ENCODE data around the gene SRD5A1.

The SRD5A1 gene

GRCh38 chr5:6632888-6633468 is at the start of gene SRD5A1, which contains the start of gene NSUN2:
TSS of gene SRD5A1 (plus strand) at chr5:6633440. CDS start at chr5:6633577, 137 bp downstream.
TSS of gene NSUN2 (minus strand) at chr5:6633044. CDS start at chr5:6632979, 65 bp downstream.
- Mint-ChIP-seq H3K27me3 (no peaks in the 10 kb centered on the region), H3K27ac (peak within 1 kb of the TSS; percentile 99), H3K4me1 (peaks cover 39% of the 10 kb centered on the region)

DNA sequence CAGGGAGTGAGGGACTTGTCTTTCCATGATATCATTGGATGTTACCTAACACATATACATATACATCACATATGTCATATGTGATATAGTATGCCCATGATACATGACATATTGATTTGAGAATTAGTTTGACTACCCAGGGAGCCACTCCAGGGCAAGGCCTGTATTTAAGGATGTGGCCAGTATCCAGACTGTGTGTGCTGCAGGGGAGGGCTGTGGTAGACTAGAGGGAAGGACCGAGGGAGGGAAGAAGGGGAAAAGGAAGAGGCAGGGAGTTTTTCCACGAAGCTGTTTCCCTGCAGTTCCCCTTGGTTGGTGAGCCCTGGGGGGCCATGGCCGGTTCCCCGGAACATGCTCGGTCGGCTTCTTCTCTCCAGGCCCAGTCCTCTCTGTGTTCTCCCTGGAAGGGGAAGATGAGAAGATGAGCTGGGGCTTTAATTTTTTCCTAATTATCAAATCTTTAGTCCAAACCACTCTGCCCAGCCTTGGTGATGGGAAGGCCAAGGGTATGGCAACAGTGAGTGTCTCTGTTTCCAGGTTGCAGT is 49.1 kb upstream of the SRD5A1 start:
- no peaks in the 10 kb centered on the region for H3K36me3 Mint-ChIP-seq
- no peak for ATAC-seq (ENCODE audit: low read depth)
- H3K27ac Mint-ChIP-seq = no peak overlapping the region
- DNase-seq (ENCODE audit: low spot score in 2 of 2) = no peak
- peaks cover 15% of the 10 kb centered on the region for H3K27me3 Mint-ChIP-seq
- H3K4me1 Mint-ChIP-seq = peaks cover 4% of the 10 kb centered on the region
- H3K4me3 Mint-ChIP-seq = peak overlapping the region; percentile 74
- H3K9me3 Mint-ChIP-seq = no peaks in the 10 kb centered on the region

More at GRCh38 chr5:6632888-6633468, at the start of gene SRD5A1, which contains the start of gene NSUN2:
- H3K9me3 Mint-ChIP-seq = no peaks in the 10 kb centered on the region
- peaks cover 14% of the 10 kb centered on the region for H3K36me3 Mint-ChIP-seq
- DNase-seq (ENCODE audit: low spot score in 2 of 2) (peak; percentile 95 to 99), ATAC-seq (ENCODE audit: low read depth) (peak; percentile 84)
- H3K4me3 Mint-ChIP-seq = peak within 1 kb of the TSS; percentile 97

- Mint-ChIP-seq H3K27ac (no peak overlapping the region), H3K27me3 (peaks cover 15% of the 10 kb centered on the region), H3K4me1 (peaks cover 4% of the 10 kb centered on the region), H3K9me3 (no peaks in the 10 kb centered on the region), H3K36me3 (no peaks in the 10 kb centered on the region), H3K4me3 (peak overlapping the region; percentile 24)
- DNase-seq (ENCODE audit: low spot score in 2 of 2) = no peak
- ATAC-seq (ENCODE audit: low read depth) = no peak
Observed at GRCh38 chr5:6584727-6585126, 48.5 kb upstream of the SRD5A1 start.

DNA sequence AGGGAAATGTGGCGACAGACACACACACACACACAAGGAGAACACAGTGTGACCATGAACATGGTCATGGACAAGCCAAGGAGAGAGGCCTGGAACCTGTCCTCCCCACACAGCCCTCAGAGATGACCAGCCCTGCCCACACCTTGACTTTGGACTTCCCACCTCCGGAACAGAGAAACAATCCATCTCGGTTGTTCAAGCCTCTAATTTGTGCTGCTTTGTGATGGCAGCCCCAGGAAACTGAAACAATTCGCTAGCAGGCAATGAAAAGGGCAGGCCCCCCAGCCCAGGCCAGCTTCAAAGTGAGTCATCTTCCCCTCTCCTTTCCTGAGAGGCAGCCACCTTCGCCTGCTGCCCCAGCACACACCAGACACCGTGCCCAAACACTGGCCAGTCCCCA is 48.1 kb upstream of the SRD5A1 start:
- Mint-ChIP-seq H3K27ac (no peak overlapping the region), H3K36me3 (no peaks in the 10 kb centered on the region), H3K4me3 (no peak overlapping the region), H3K27me3 (peaks cover 15% of the 10 kb centered on the region), H3K4me1 (peaks cover 4% of the 10 kb centered on the region), H3K9me3 (no peaks in the 10 kb centered on the region)
- DNase-seq (ENCODE audit: low spot score in 2 of 2) (no peak), ATAC-seq (ENCODE audit: low read depth) (no peak)

- no peak overlapping the region for H3K27ac Mint-ChIP-seq
Observed at GRCh38 chr5:6585939-6586646, 47.1 kb upstream of the SRD5A1 start.

DNA sequence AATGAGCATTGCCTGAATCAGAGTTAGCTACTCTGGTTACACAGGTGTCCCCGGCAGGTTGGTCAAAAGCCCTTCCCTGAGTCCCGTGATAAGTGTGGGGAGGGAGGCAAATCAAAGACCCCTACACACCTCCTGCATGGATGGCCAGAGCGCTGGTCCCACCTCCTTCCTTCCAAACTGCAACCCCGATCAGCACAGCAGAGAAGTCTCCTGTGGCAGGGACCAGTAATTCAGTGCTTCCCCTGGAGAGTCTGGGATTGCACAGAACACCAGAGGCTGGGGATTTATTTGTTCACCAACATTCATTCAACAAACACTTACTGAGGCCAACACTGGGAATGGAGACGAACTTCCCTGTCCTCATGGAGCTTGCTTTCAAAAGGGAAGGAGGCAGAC is 46.6 kb upstream of the SRD5A1 start:
- H3K27me3 Mint-ChIP-seq = peaks cover 11% of the 10 kb centered on the region

More at GRCh38 chr5:6585939-6586646, 47.1 kb upstream of the SRD5A1 start:
- ATAC-seq (ENCODE audit: low read depth) = no peak
- Mint-ChIP-seq H3K9me3 (no peaks in the 10 kb centered on the region), H3K4me3 (no peak overlapping the region), H3K36me3 (no peaks in the 10 kb centered on the region), H3K27me3 (peaks cover 11% of the 10 kb centered on the region), H3K4me1 (peaks cover 4% of the 10 kb centered on the region)
- no peak for DNase-seq (ENCODE audit: low spot score in 2 of 2)

GRCh38 chr5:6587171-6587570 is 46.1 kb upstream of the SRD5A1 start:
- H3K27ac Mint-ChIP-seq = no peak overlapping the region
- H3K27me3 Mint-ChIP-seq = peaks cover 11% of the 10 kb centered on the region
- H3K4me1 Mint-ChIP-seq = peaks cover 6% of the 10 kb centered on the region
- no peak for DNase-seq (ENCODE audit: low spot score in 2 of 2)
- peaks cover 2% of the 10 kb centered on the region for H3K9me3 Mint-ChIP-seq
- no peak overlapping the region for H3K4me3 Mint-ChIP-seq
- H3K36me3 Mint-ChIP-seq = peaks cover 1% of the 10 kb centered on the region
- no peak for ATAC-seq (ENCODE audit: low read depth)

More for the DNA sequence above, 46.6 kb upstream of the SRD5A1 start:
- Mint-ChIP-seq H3K4me3 (no peak overlapping the region), H3K27ac (no peak overlapping the region), H3K4me1 (peaks cover 6% of the 10 kb centered on the region), H3K36me3 (peaks cover 1% of the 10 kb centered on the region), H3K9me3 (peaks cover 2% of the 10 kb centered on the region)
- DNase-seq (ENCODE audit: low spot score in 2 of 2) (no peak), ATAC-seq (ENCODE audit: low read depth) (no peak)

DNA sequence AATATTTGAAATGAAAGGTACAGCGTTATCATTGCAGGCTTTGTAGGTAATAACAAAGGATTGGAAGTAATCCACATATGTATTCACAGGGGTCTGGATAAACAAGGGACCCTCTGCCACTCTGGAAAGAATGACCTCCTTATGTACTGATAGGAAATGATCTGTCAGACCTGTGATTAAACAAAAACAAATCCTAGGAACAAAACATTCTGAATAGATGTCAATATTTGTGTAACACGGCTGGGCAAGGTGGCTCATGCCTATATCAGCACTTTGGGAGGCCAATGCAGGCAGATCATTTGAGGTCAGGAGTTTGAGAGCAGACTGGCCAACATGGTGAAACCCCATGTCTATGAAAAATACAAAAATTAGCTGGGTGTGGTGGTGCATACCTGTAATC is 42.7 kb upstream of the SRD5A1 start:
- no peak for ATAC-seq (ENCODE audit: low read depth)
- Mint-ChIP-seq H3K9me3 (peaks cover 2% of the 10 kb centered on the region), H3K4me1 (peaks cover 3% of the 10 kb centered on the region), H3K27ac (no peak overlapping the region), H3K4me3 (no peak overlapping the region), H3K27me3 (no peaks in the 10 kb centered on the region), H3K36me3 (peaks cover 2% of the 10 kb centered on the region)
- no peak for DNase-seq (ENCODE audit: low spot score in 2 of 2)

GRCh38 chr5:6591671-6592288 is 41.5 kb upstream of the SRD5A1 start:
- ATAC-seq (ENCODE audit: low read depth) (no peak), DNase-seq (ENCODE audit: low spot score in 2 of 2) (no peak)
- Mint-ChIP-seq H3K4me3 (no peak overlapping the region), H3K4me1 (peaks cover 3% of the 10 kb centered on the region), H3K9me3 (peaks cover 2% of the 10 kb centered on the region), H3K27me3 (no peaks in the 10 kb centered on the region), H3K36me3 (peaks cover 11% of the 10 kb centered on the region), H3K27ac (no peak overlapping the region)

GRCh38 chr5:6592601-6593000 is 40.6 kb upstream of the SRD5A1 start:
- Mint-ChIP-seq H3K36me3 (peaks cover 20% of the 10 kb centered on the region), H3K27me3 (no peaks in the 10 kb centered on the region), H3K4me1 (peaks cover 3% of the 10 kb centered on the region), H3K9me3 (peaks cover 2% of the 10 kb centered on the region), H3K4me3 (no peak overlapping the region), H3K27ac (no peak overlapping the region)
- ATAC-seq (ENCODE audit: low read depth) (no peak), DNase-seq (ENCODE audit: low spot score in 2 of 2) (no peak)

DNA sequence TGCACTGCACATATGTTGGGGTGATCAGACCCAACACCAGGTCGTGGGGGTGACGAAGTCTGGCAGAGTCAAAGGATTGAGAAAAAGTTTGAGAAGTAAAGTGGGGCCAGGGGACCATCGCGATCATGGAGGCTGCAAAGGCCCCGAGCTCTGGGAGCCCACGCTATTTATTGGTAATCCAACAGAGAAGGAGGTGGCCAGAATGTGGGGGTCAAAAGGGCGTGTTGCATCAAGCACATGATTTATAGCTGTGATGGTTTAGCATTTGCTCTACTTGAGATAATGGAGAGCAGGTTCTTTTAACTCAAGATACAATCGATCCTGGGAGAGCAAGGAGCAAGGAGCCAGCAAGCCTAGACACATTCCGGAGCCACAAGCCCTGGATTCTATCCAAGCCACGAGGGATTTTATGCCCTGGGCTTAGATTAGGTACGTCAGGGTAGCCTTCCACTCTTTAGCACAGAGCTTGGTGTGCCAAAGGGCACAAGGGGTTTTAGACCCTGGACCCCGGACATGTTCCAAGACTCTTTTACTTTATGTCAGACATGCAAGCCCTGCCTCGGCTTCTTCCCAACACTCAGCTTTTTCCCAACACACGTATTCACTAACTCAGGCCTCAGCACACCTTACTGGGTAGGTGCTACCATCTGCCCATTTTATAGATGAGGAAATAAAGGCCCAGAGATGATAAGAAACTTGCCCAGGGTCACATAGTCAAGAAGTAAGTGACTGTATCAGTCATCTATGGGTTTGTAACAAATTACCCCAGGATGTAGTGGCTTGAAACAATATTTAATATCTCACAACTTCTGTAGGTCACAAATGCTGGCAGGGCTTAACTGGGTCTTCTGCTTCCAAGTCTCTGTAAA is 39.9 kb upstream of the SRD5A1 start:
- DNase-seq (ENCODE audit: low spot score in 2 of 2) (no peak), ATAC-seq (ENCODE audit: low read depth) (no peak)
- Mint-ChIP-seq H3K36me3 (peaks cover 27% of the 10 kb centered on the region), H3K4me3 (no peak overlapping the region), H3K4me1 (peaks cover 3% of the 10 kb centered on the region), H3K27me3 (no peaks in the 10 kb centered on the region), H3K9me3 (peaks cover 2% of the 10 kb centered on the region), H3K27ac (no peak overlapping the region)

- Mint-ChIP-seq H3K9me3 (peaks cover 2% of the 10 kb centered on the region), H3K36me3 (peaks cover 32% of the 10 kb centered on the region), H3K4me3 (no peak overlapping the region), H3K4me1 (peaks cover 3% of the 10 kb centered on the region), H3K27me3 (no peaks in the 10 kb centered on the region), H3K27ac (no peak overlapping the region)
- ATAC-seq (ENCODE audit: low read depth) (no peak), DNase-seq (ENCODE audit: low spot score in 2 of 2) (no peak)
Observed at GRCh38 chr5:6594066-6594465, 39.2 kb upstream of the SRD5A1 start.

DNA sequence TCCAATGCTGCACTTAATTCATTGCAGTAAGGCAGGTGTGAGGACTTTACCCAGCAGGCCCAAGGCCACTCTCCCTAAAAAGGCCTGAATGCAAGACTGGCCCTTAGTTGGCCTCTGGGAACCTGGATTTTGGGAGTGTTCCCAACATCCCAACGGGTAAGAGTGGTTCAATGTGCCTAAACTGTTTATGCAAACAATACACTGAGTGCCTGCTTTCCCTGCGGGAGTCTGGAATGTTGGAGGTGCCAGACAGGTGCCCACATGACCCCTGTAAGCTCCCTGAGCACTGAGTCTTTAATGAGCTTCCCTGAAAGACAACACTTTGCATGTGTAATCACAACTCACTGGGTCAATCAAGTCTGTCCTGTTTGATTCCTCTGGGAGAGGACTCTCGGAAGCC is 37.8 kb upstream of the SRD5A1 start:
- Mint-ChIP-seq H3K27ac (no peak overlapping the region), H3K27me3 (no peaks in the 10 kb centered on the region), H3K4me1 (peaks cover 3% of the 10 kb centered on the region), H3K36me3 (peaks cover 39% of the 10 kb centered on the region), H3K9me3 (peaks cover 2% of the 10 kb centered on the region), H3K4me3 (no peak overlapping the region)
- no peak for ATAC-seq (ENCODE audit: low read depth)
- DNase-seq (ENCODE audit: low spot score in 2 of 2) = no peak

All from memory B cell (primary cell).